Measurements from ENCODE around the gene CNBD2.
A peak's percentile ranks its signal among the peaks of the same experiment; 100 is the strongest.

The CNBD2 gene

GRCh38 chr20:35975576-35976373 lies 7.4 kb downstream of the CNBD2 start:
- no peak overlapping the region for H3K4me2 ChIP-seq (ENCODE audit: low read length)
- no peak overlapping the region for H4K8ac ChIP-seq (ENCODE audit: low read depth, low read length)
- no peak overlapping the region for H2BK5ac ChIP-seq (ENCODE audit: low read length)
- no peak for DNase-seq
- H3K36me3 ChIP-seq (ENCODE audit: control insufficient read depth, insufficient read depth, low read length) = no peaks in the 10 kb centered on the region
- no peak overlapping the region for H2BK120ac ChIP-seq (ENCODE audit: low read depth, low read length)
- H3K79me1 ChIP-seq (ENCODE audit: low read length) = no peaks in the 10 kb centered on the region
- H3K79me2 ChIP-seq (ENCODE audit: control insufficient read depth, insufficient read depth, low read length) = no peaks in the 10 kb centered on the region
- H3K23ac ChIP-seq (ENCODE audit: low read length) = no peak overlapping the region
- H4K5ac ChIP-seq (ENCODE audit: low read length) = no peak overlapping the region
- no peaks in the 10 kb centered on the region for H3K27me3 ChIP-seq (ENCODE audit: insufficient read depth, low read length, poor library complexity)
- no peak overlapping the region for H3K27ac ChIP-seq (ENCODE audit: low read depth, low read length)
- WGBS (ENCODE audit: extremely low coverage, insufficient coverage, low lambda C conversion rate) = no CpG with 5 or more reads among the region's 9 CpGs
- H3K4me1 ChIP-seq (ENCODE audit: control insufficient read depth, low read depth, low read length) = no peaks in the 10 kb centered on the region
- H3K4me3 ChIP-seq (ENCODE audit: low read length) = no peak overlapping the region
- no peak overlapping the region for H3K9ac ChIP-seq (ENCODE audit: low read length)
- H3K4ac ChIP-seq (ENCODE audit: low read depth, low read length) = no peak overlapping the region
- no peak overlapping the region for H3K18ac ChIP-seq (ENCODE audit: low read length)
- no peak overlapping the region for H3K56ac ChIP-seq (ENCODE audit: low read length)
- H2BK15ac ChIP-seq (replicated peaks; ENCODE audit: low read depth) = no peak overlapping the region
- H2AK5ac ChIP-seq (ENCODE audit: low read length) = no peak overlapping the region

GRCh38 chr20:35978041-35978513 lies 9.7 kb downstream of the CNBD2 start:
- Histone ChIP-seq H4K5ac (ENCODE audit: low read length) (no peak overlapping the region), H3K4ac (ENCODE audit: low read depth, low read length) (no peak overlapping the region), H3K27ac (ENCODE audit: low read depth, low read length) (no peak overlapping the region), H2AK5ac (ENCODE audit: low read length) (no peak overlapping the region), H3K36me3 (ENCODE audit: control insufficient read depth, insufficient read depth, low read length) (no peaks in the 10 kb centered on the region), H3K9ac (ENCODE audit: low read length) (no peak overlapping the region), H3K23ac (ENCODE audit: low read length) (no peak overlapping the region), H2BK5ac (ENCODE audit: low read length) (no peak overlapping the region), H3K79me2 (ENCODE audit: control insufficient read depth, insufficient read depth, low read length) (no peaks in the 10 kb centered on the region), H3K4me3 (ENCODE audit: low read length) (no peak overlapping the region), H3K4me1 (ENCODE audit: control insufficient read depth, low read depth, low read length) (no peaks in the 10 kb centered on the region), H3K4me2 (ENCODE audit: low read length) (no peak overlapping the region), H2BK120ac (ENCODE audit: low read depth, low read length) (no peak overlapping the region), H4K8ac (ENCODE audit: low read depth, low read length) (no peak overlapping the region), H3K79me1 (ENCODE audit: low read length) (no peaks in the 10 kb centered on the region), H3K27me3 (ENCODE audit: insufficient read depth, low read length, poor library complexity) (no peaks in the 10 kb centered on the region), H2BK15ac (replicated peaks; ENCODE audit: low read depth) (no peak overlapping the region), H3K18ac (ENCODE audit: low read length) (no peak overlapping the region), H3K56ac (ENCODE audit: low read length) (no peak overlapping the region)
- DNase-seq = no peak
- WGBS (ENCODE audit: extremely low coverage, insufficient coverage, low lambda C conversion rate) = no CpG with 5 or more reads among the region's 9 CpGs

- Histone ChIP-seq H3K18ac (ENCODE audit: low read length) (no peak overlapping the region), H2BK120ac (ENCODE audit: low read depth, low read length) (no peak overlapping the region), H3K4ac (ENCODE audit: low read depth, low read length) (no peak overlapping the region), H2AK5ac (ENCODE audit: low read length) (no peak overlapping the region), H2BK15ac (replicated peaks; ENCODE audit: low read depth) (no peak overlapping the region), H3K4me1 (ENCODE audit: control insufficient read depth, low read depth, low read length) (no peaks in the 10 kb centered on the region), H2BK5ac (ENCODE audit: low read length) (no peak overlapping the region), H3K79me2 (ENCODE audit: control insufficient read depth, insufficient read depth, low read length) (no peaks in the 10 kb centered on the region), H3K56ac (ENCODE audit: low read length) (no peak overlapping the region), H3K4me2 (ENCODE audit: low read length) (no peak overlapping the region), H3K4me3 (ENCODE audit: low read length) (no peak overlapping the region), H3K27ac (ENCODE audit: low read depth, low read length) (no peak overlapping the region), H4K5ac (ENCODE audit: low read length) (no peak overlapping the region), H3K23ac (ENCODE audit: low read length) (no peak overlapping the region), H3K27me3 (ENCODE audit: insufficient read depth, low read length, poor library complexity) (no peaks in the 10 kb centered on the region), H3K9ac (ENCODE audit: low read length) (no peak overlapping the region), H3K36me3 (ENCODE audit: control insufficient read depth, insufficient read depth, low read length) (no peaks in the 10 kb centered on the region), H3K79me1 (ENCODE audit: low read length) (no peaks in the 10 kb centered on the region), H4K8ac (ENCODE audit: low read depth, low read length) (no peak overlapping the region)
- no peak for DNase-seq
- no CpG with 5 or more reads among the region's 5 CpGs for WGBS (ENCODE audit: extremely low coverage, insufficient coverage, low lambda C conversion rate)
These were observed 11.2 kb downstream of the CNBD2 start for GRCh38 chr20:35979544-35979943.

DNA sequence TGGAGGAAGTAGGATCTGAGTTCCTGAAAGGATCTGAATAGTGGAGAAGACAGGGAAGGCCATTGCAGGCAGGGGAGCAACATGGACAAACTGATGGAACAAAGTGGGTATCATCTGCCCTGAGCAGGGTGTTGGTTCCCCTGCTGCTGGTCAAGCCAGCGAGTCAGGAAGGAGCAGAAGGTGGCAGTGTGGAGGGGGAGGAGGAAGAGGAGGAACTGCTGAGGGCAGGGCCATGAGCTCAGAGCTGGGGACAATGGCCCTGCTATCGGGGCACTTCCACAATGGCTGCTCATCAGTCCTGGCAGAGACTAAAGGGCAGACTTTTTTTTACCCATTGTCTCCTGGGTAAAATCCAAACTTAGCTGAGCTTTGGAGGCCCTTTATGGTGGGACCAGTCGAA lies 13.6 kb downstream of the CNBD2 start:
- Histone ChIP-seq H2BK15ac (replicated peaks; ENCODE audit: low read depth) (no peak overlapping the region), H3K79me2 (ENCODE audit: control insufficient read depth, insufficient read depth, low read length) (no peaks in the 10 kb centered on the region), H3K4me3 (ENCODE audit: low read length) (no peak overlapping the region), H2AK5ac (ENCODE audit: low read length) (no peak overlapping the region), H3K4ac (ENCODE audit: low read depth, low read length) (no peak overlapping the region), H2BK5ac (ENCODE audit: low read length) (no peak overlapping the region), H3K9ac (ENCODE audit: low read length) (no peak overlapping the region), H3K4me2 (ENCODE audit: low read length) (no peak overlapping the region), H3K56ac (ENCODE audit: low read length) (peak overlapping the region; percentile 10), H4K8ac (ENCODE audit: low read depth, low read length) (no peak overlapping the region), H3K27me3 (ENCODE audit: insufficient read depth, low read length, poor library complexity) (no peaks in the 10 kb centered on the region), H3K36me3 (ENCODE audit: control insufficient read depth, insufficient read depth, low read length) (no peaks in the 10 kb centered on the region), H3K4me1 (ENCODE audit: control insufficient read depth, low read depth, low read length) (no peaks in the 10 kb centered on the region), H3K79me1 (ENCODE audit: low read length) (no peaks in the 10 kb centered on the region), H3K18ac (ENCODE audit: low read length) (no peak overlapping the region), H3K23ac (ENCODE audit: low read length) (no peak overlapping the region), H3K27ac (ENCODE audit: low read depth, low read length) (no peak overlapping the region), H4K5ac (ENCODE audit: low read length) (no peak overlapping the region), H2BK120ac (ENCODE audit: low read depth, low read length) (no peak overlapping the region)
- no peak for DNase-seq
- WGBS (ENCODE audit: extremely low coverage, insufficient coverage, low lambda C conversion rate) = no CpG with 5 or more reads among the region's 3 CpGs

DNA sequence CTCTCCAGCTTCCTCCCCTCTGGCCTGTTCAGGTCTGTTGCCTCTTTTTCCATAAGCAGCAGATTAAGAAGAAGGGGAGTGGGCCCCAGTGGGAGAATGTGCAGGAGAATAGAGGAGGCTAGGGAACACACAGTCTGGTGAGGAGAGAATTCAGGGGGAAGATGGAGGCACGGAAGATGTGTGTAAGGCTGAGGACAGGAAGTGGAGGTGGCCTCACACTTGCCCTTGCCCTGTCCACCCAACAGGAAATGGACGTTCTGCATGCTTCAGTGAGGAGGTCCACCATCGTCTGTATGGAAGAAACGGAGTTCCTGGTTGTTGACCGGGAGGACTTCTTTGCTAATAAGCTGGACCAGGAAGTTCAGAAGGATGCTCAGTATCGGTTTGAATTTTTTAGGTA lies 16.0 kb downstream of the CNBD2 start:
- no peak overlapping the region for H3K4me2 ChIP-seq (ENCODE audit: low read length)
- no peak overlapping the region for H4K5ac ChIP-seq (ENCODE audit: low read length)
- H3K79me2 ChIP-seq (ENCODE audit: control insufficient read depth, insufficient read depth, low read length) = no peaks in the 10 kb centered on the region
- no peak overlapping the region for H3K4ac ChIP-seq (ENCODE audit: low read depth, low read length)
- H3K23ac ChIP-seq (ENCODE audit: low read length) = no peak overlapping the region
- H3K56ac ChIP-seq (ENCODE audit: low read length) = no peak overlapping the region
- H3K9ac ChIP-seq (ENCODE audit: low read length) = no peak overlapping the region
- H3K27ac ChIP-seq (ENCODE audit: low read depth, low read length) = no peak overlapping the region
- H3K4me3 ChIP-seq (ENCODE audit: low read length) = no peak overlapping the region
- H3K36me3 ChIP-seq (ENCODE audit: control insufficient read depth, insufficient read depth, low read length) = no peaks in the 10 kb centered on the region
- no peak overlapping the region for H2AK5ac ChIP-seq (ENCODE audit: low read length)
- no peaks in the 10 kb centered on the region for H3K4me1 ChIP-seq (ENCODE audit: control insufficient read depth, low read depth, low read length)
- no peak overlapping the region for H2BK120ac ChIP-seq (ENCODE audit: low read depth, low read length)
- WGBS (ENCODE audit: extremely low coverage, insufficient coverage, low lambda C conversion rate) = no CpG with 5 or more reads among the region's 6 CpGs
- H4K8ac ChIP-seq (ENCODE audit: low read depth, low read length) = no peak overlapping the region
- no peak overlapping the region for H2BK5ac ChIP-seq (ENCODE audit: low read length)
- H2BK15ac ChIP-seq (replicated peaks; ENCODE audit: low read depth) = no peak overlapping the region
- H3K79me1 ChIP-seq (ENCODE audit: low read length) = no peaks in the 10 kb centered on the region
- no peak for DNase-seq
- no peaks in the 10 kb centered on the region for H3K27me3 ChIP-seq (ENCODE audit: insufficient read depth, low read length, poor library complexity)
- no peak overlapping the region for H3K18ac ChIP-seq (ENCODE audit: low read length)

DNA sequence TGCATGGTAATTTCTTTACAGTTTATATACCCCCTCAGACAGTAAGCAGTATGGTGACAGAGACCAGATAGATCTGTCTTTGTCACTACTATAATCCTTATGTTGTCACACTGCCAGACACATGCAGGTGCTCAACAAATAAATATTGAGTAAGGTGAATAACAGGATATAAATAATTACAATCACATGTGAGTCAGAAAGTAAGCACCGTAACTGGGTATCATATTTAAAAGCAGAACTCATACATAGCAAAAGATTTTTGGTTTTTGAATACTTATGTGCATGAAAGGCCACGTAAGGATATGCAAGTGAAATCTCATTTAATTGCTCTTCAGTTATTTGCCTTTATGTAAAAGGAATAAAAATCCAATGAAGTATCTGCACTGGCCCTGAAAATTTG lies 17.4 kb downstream of the CNBD2 start:
- H3K4ac ChIP-seq (ENCODE audit: low read depth, low read length) = no peak overlapping the region
- H3K36me3 ChIP-seq (ENCODE audit: control insufficient read depth, insufficient read depth, low read length) = no peaks in the 10 kb centered on the region
- no peaks in the 10 kb centered on the region for H3K4me1 ChIP-seq (ENCODE audit: control insufficient read depth, low read depth, low read length)
- H2BK5ac ChIP-seq (ENCODE audit: low read length) = no peak overlapping the region
- no peaks in the 10 kb centered on the region for H3K27me3 ChIP-seq (ENCODE audit: insufficient read depth, low read length, poor library complexity)
- no peak overlapping the region for H2AK5ac ChIP-seq (ENCODE audit: low read length)
- no peak overlapping the region for H4K8ac ChIP-seq (ENCODE audit: low read depth, low read length)
- H3K79me1 ChIP-seq (ENCODE audit: low read length) = no peaks in the 10 kb centered on the region
- H4K5ac ChIP-seq (ENCODE audit: low read length) = no peak overlapping the region
- H3K9ac ChIP-seq (ENCODE audit: low read length) = no peak overlapping the region
- H3K4me2 ChIP-seq (ENCODE audit: low read length) = no peak overlapping the region
- no peak overlapping the region for H2BK15ac ChIP-seq (replicated peaks; ENCODE audit: low read depth)
- no peaks in the 10 kb centered on the region for H3K79me2 ChIP-seq (ENCODE audit: control insufficient read depth, insufficient read depth, low read length)
- no CpG with 5 or more reads among the region's 2 CpGs for WGBS (ENCODE audit: extremely low coverage, insufficient coverage, low lambda C conversion rate)
- H3K18ac ChIP-seq (ENCODE audit: low read length) = no peak overlapping the region
- no peak overlapping the region for H3K56ac ChIP-seq (ENCODE audit: low read length)
- H3K4me3 ChIP-seq (ENCODE audit: low read length) = no peak overlapping the region
- H2BK120ac ChIP-seq (ENCODE audit: low read depth, low read length) = no peak overlapping the region
- no peak overlapping the region for H3K27ac ChIP-seq (ENCODE audit: low read depth, low read length)
- no peak for DNase-seq
- H3K23ac ChIP-seq (ENCODE audit: low read length) = no peak overlapping the region
